ENCODE results near the gene IL36G. TPM values are rescaled to one million over a fixed set of nuclear protein-coding genes. Genes with fewer than 3 reads are reported as not detected.

Gene IL36G
- polyA plus RNA-seq, 1 donor (not counting 4 experiments of a cell fraction or from before 2014, with no cell fraction given), result 20.2 TPM

GRCh38 chr2:112936927-112937232, 40.9 kb upstream of the IL36G start:
- Histone ChIP-seq H3K4me1 (ENCODE audit: control insufficient read depth, extremely low read depth, insufficient read depth, low read length) (peaks cover 5% of the 10 kb centered on the region), H2AFZ (ENCODE audit: control insufficient read depth, low read length) (no peak overlapping the region), H4K20me1 (ENCODE audit: control insufficient read depth, extremely low read depth, insufficient read depth, low read length) (no peaks in the 10 kb centered on the region), H3K79me2 (ENCODE audit: control insufficient read depth, insufficient read depth, low read length) (no peaks in the 10 kb centered on the region), H3K27me3 (ENCODE audit: control insufficient read depth, extremely low read depth, insufficient read depth, low read length) (no peaks in the 10 kb centered on the region), H3K36me3 (ENCODE audit: control insufficient read depth in 2 of 2, extremely low read depth in 1 of 2, insufficient read depth in 2 of 2, low read length in 2 of 2) (no peaks in the 10 kb centered on the region), H3K9ac (ENCODE audit: control insufficient read depth, extremely low read depth, insufficient read depth, low read length) (no peak overlapping the region), H3K9me1 (ENCODE audit: control insufficient read depth, extremely low read depth, insufficient read depth, low read length) (no peaks in the 10 kb centered on the region), H3K4me2 (ENCODE audit: control insufficient read depth, extremely low read depth, insufficient read depth, low read depth, low read length) (no peak overlapping the region), H3K4me3 (ENCODE audit: control insufficient read depth in 2 of 3, extremely low read depth in 1 of 3, insufficient read depth in 2 of 3, low read depth in 1 of 3, low read length in 3 of 3) (no peak overlapping the region), H3K9me3 (ENCODE audit: control insufficient read depth, low read depth, low read length) (no peaks in the 10 kb centered on the region), H3K27ac (ENCODE audit: control insufficient read depth, insufficient read depth, low read length) (no peak overlapping the region)
- DNase-seq (ENCODE audit: low read depth, low spot score) (no peak), FAIRE-seq (no peak)
- TF ChIP-seq CTCF (optimal IDR thresholded peaks at IDR 0.05 in 1 of 3, IDR thresholded peaks at IDR 0.05 in 1 of 3, conservative IDR thresholded peaks at IDR 0.05 in 1 of 3; ENCODE audit: extremely low read depth in 1 of 3, insufficient read depth in 2 of 3, low read length in 3 of 3) (no peak), EZH2 (IDR thresholded peaks at IDR 0.05; ENCODE audit: low read length) (no peak)
- dilution Hi-C loops (cut with MboI; ENCODE audit: extremely low pct_ligation_motif_present, low sequenced_read_pairs), result no loop called here

- H4K20me1 ChIP-seq (ENCODE audit: control insufficient read depth, extremely low read depth, insufficient read depth, low read length), result no peaks in the 10 kb centered on the region
- H3K27me3 ChIP-seq (ENCODE audit: control insufficient read depth, extremely low read depth, insufficient read depth, low read length), result no peaks in the 10 kb centered on the region
- TF ChIP-seq CTCF (optimal IDR thresholded peaks at IDR 0.05 in 1 of 3, IDR thresholded peaks at IDR 0.05 in 1 of 3, conservative IDR thresholded peaks at IDR 0.05 in 1 of 3; ENCODE audit: extremely low read depth in 1 of 3, insufficient read depth in 2 of 3, low read length in 3 of 3), result no peak
- no peak for TF ChIP-seq EZH2 (IDR thresholded peaks at IDR 0.05; ENCODE audit: low read length)
- DNase-seq (ENCODE audit: low read depth, low spot score) (peak; percentile 57), FAIRE-seq (peak; percentile 86)
- H3K9me3 ChIP-seq (ENCODE audit: control insufficient read depth, low read depth, low read length), result no peaks in the 10 kb centered on the region
- H3K9ac ChIP-seq (ENCODE audit: control insufficient read depth, extremely low read depth, insufficient read depth, low read length), result no peak overlapping the region
- H3K79me2 ChIP-seq (ENCODE audit: control insufficient read depth, insufficient read depth, low read length), result no peaks in the 10 kb centered on the region
- H3K4me1 ChIP-seq (ENCODE audit: control insufficient read depth, extremely low read depth, insufficient read depth, low read length), result peaks cover 15% of the 10 kb centered on the region
- no peak overlapping the region for H2AFZ ChIP-seq (ENCODE audit: control insufficient read depth, low read length)
- dilution Hi-C loops (cut with MboI; ENCODE audit: extremely low pct_ligation_motif_present, low sequenced_read_pairs), result no loop called here
- H3K36me3 ChIP-seq (ENCODE audit: control insufficient read depth in 2 of 2, extremely low read depth in 1 of 2, insufficient read depth in 2 of 2, low read length in 2 of 2), result no peaks in the 10 kb centered on the region
- no peak overlapping the region for H3K4me3 ChIP-seq (ENCODE audit: control insufficient read depth in 2 of 3, extremely low read depth in 1 of 3, insufficient read depth in 2 of 3, low read depth in 1 of 3, low read length in 3 of 3)
- no peak overlapping the region for H3K27ac ChIP-seq (ENCODE audit: control insufficient read depth, insufficient read depth, low read length)
- no peaks in the 10 kb centered on the region for H3K9me1 ChIP-seq (ENCODE audit: control insufficient read depth, extremely low read depth, insufficient read depth, low read length)
- no peak overlapping the region for H3K4me2 ChIP-seq (ENCODE audit: control insufficient read depth, extremely low read depth, insufficient read depth, low read depth, low read length)
These were observed 38.9 kb upstream of the IL36G start for GRCh38 chr2:112938904-112939303.
